HG02885 (cell line): ENCODE results near the gene KRT85.

Source experiments
- ATAC-seq: cut with Tn5 transposase; IDR thresholded peaks from one replicate; pipeline ENCODE4 v1.9.1; 2021; ENCODE audit warnings: mild to moderate bottlenecking; ENCODE audit not compliant: unreplicated experiment, poor library complexity

The KRT85 gene

DNA sequence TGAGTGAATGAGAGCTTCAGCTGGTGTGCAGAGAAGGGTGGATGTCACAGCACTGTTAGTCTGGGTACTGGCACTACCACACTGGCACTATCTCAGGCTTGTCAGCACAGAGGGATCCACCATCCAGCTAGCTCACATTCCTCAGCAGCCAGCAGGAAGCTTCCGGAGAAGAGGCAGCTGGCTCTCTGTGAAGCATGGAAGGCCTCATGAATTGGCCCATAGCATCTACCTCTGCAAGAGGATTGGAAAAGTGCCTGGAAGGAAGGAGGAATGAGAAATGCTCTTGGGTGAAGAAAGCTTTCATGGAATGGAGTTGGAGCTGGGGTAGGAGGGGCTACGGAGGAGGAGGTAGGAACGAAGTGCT lies 56.0 kb downstream of the KRT85 start:
- no peak for ATAC-seq

DNA sequence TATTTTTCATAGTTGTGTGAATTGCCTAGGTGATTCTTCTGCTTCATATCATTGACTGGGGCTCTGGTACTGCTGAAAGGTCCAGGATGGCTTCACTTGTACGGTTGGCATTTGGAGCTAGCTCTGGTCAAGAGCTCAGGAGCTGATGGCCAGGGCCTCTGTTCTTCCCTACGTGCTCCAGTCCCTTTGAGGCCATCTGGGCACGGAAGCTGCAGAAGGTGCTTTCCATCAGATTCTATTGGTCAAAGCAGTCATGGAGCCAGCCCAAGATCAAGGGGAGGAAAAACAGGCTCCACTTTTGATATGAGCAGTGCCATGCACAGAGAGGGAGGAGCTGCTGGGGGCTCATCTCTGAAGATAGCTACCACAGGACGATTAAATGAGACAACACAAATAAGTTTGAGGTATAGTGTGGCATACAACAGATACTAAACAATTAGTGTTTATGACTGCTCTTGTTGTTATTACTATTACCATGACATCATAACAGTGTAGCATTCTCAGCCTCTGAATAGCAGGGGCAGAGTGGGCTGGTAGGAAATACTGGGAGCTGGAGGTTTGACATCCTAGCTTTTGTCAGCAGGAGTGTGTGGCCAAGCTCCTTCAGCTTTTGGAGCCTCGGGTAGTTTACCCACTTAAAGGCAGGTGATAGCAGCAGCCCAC lies 56.5 kb downstream of the KRT85 start:
- ATAC-seq = no peak
